K562 (cell line): ENCODE measurements around the gene RGS19. TPM values are rescaled to one million over a fixed set of nuclear protein-coding genes. Genes with fewer than 3 reads are reported as not detected.

ENCODE experiments used
- BCL6 ChIP-seq: fragments of 250-450 bp; sonication (Bioruptor Pico); IDR thresholded peaks from 2 replicates; pipeline ENCODE4 v1.4.0; 2020
- CHD1 ChIP-seq: fragments of 200-600 bp; sonication (generic); IDR thresholded peaks from one replicate; pipeline ENCODE4 v1.6.1; 2012; ENCODE audit warnings: mild to moderate bottlenecking, moderate library complexity, low read length, inconsistent platforms
- DPF2 ChIP-seq: fragments of 450-650 bp; IDR thresholded peaks from 2 replicates; pipeline ENCODE4 v1.6.1; 2016
- HDAC6 ChIP-seq: IDR thresholded peaks from 2 replicates; pipeline ENCODE4 v1.6.1; 2012; ENCODE audit warnings: low read depth, mild to moderate bottlenecking, control low read depth, inconsistent platforms, low read length, moderate library complexity
- LCOR ChIP-seq: sonication (generic); formaldehyde crosslinking; IDR thresholded peaks from 2 replicates; pipeline ENCODE4 v1.8.0; 2022; ENCODE audit warnings: mild to moderate bottlenecking, missing genetic modification reagents
- MAFF ChIP-seq: IDR thresholded peaks from 2 replicates; pipeline ENCODE4 v1.6.1; 2012; ENCODE audit warnings: low read length, improper control_type of control experiment
- MAFG ChIP-seq: fragments of 450-650 bp; conservative IDR thresholded peaks from 2 replicates; pipeline ENCODE4 v1.6.1; 2016; ENCODE audit warnings: missing genetic modification characterization, missing compliant biosample characterization
- POU5F1 ChIP-seq: fragments of 150-350 bp; IDR thresholded peaks from 2 replicates; pipeline ENCODE4 v1.6.1; 2014; ENCODE audit warnings: borderline replicate concordance, low read length, low read depth, mild to moderate bottlenecking; ENCODE audit not compliant: partially characterized antibody
- RHOXF2B ChIP-seq: fragments of 250-450 bp; sonication (Bioruptor Pico); conservative IDR thresholded peaks from 2 replicates; pipeline ENCODE4 v1.5.1; 2021
- RUNX1 ChIP-seq: sonication (generic); IDR thresholded peaks from 2 replicates; pipeline ENCODE4 v1.6.1; 2016; ENCODE audit warnings: antibody characterized with exemption, low read depth
- SPI1 ChIP-seq: IDR thresholded peaks from 2 replicates; pipeline ENCODE4 v1.6.1; 2011; ENCODE audit warnings: low read depth, low read length, control low read depth, borderline replicate concordance
- STAT5A ChIP-seq: IDR thresholded peaks from 2 replicates; pipeline ENCODE4 v1.6.1; 2012; ENCODE audit warnings: low read length, inconsistent platforms, borderline replicate concordance
- ZKSCAN8 ChIP-seq: fragments of 200-800 bp; sonication (Bioruptor generic); IDR thresholded peaks from 2 replicates; pipeline ENCODE4 v1.6.1; 2016; ENCODE audit warnings: missing genetic modification characterization, missing compliant biosample characterization
- ZNF239 ChIP-seq: fragments of 250-450 bp; sonication (Bioruptor Pico); IDR thresholded peaks from 2 replicates; pipeline ENCODE4 v1.4.0; 2020; ENCODE audit warnings: mild to moderate bottlenecking
- ZNF263 ChIP-seq: sonication (generic); formaldehyde crosslinking; IDR thresholded peaks from 2 replicates; pipeline ENCODE4 v1.8.0; 2022; ENCODE audit warnings: mild to moderate bottlenecking, missing genetic modification reagents, borderline replicate concordance
- ZNF586 ChIP-seq: fragments of 450-650 bp; formaldehyde crosslinking; conservative IDR thresholded peaks from 2 replicates; pipeline ENCODE4 v1.4.0; 2020; ENCODE audit warnings: mild to moderate bottlenecking, moderate library complexity
- polyA plus RNA-seq, 8 experiments: library from polyadenylated mRNA; depleted of rRNA in 4 of 8; stranded (reverse) in 5 of 8; unstranded in 3 of 8; fragments of >200 nt; fragmentation: Nextera tagmentation in 2 of 8; fragmentation: Illumina TruSeq in 1 of 8; extraction: Ambion mirVana in 2 of 8; extraction: Trizol in 1 of 8; gene quantifications; 2 replicates each; pipeline versions ENCODE4 v1.2.1 to v1.2.3, GENCODE V29; 2011 to 2014; ENCODE audit warnings: inconsistent platforms in 1 of 8, missing spikeins in 1 of 8
- total RNA-seq, 7 experiments: library from RNA; depleted of rRNA in 6 of 7; stranded (reverse); fragments of >200 nt in 6 of 7; fragmentation: Illumina TruSeq in 2 of 7; extraction: Trizol in 2 of 7; gene quantifications; 2 replicates each; pipeline versions ENCODE4 v1.2.1 to v1.2.3, GENCODE V29; 2011 to 2021; ENCODE audit warnings: low replicate concordance in 1 of 7
- TF ChIP-seq, protein P1 (sequence below): sonication (generic); formaldehyde crosslinking; IDR thresholded peaks from 2 replicates; pipeline ENCODE4 v1.8.0; 2022; ENCODE audit warnings: mild to moderate bottlenecking, low read depth, missing genetic modification reagents
- TF ChIP-seq, protein P2 (sequence below): fragments of 450-650 bp; formaldehyde crosslinking; IDR thresholded peaks from 2 replicates; pipeline ENCODE4 v1.4.0; 2020; ENCODE audit warnings: mild to moderate bottlenecking, moderate library complexity
- TF ChIP-seq, protein P3 (sequence below): fragments of 250-450 bp; sonication (Bioruptor Pico); IDR thresholded peaks from 2 replicates; pipeline ENCODE4 v1.8.0; 2022; ENCODE audit warnings: inconsistent platforms
- TF ChIP-seq, protein P4 (sequence below): sonication (generic); formaldehyde crosslinking; IDR thresholded peaks from 2 replicates; pipeline ENCODE4 v1.8.1; 2023; ENCODE audit warnings: mild to moderate bottlenecking, missing genetic modification reagents
- TF ChIP-seq, protein P5 (sequence below): fragments of 250-450 bp; sonication (Bioruptor Pico); IDR thresholded peaks from 2 replicates; pipeline ENCODE4 v1.5.0; 2021

The RGS19 gene
- total and polyA plus RNA-seq, 9 of the 15 experiments (the other 6 are each of a cell fraction or from before 2014, with no cell fraction given), result 0.41 to 23.7 (median 14.6) TPM

DNA sequence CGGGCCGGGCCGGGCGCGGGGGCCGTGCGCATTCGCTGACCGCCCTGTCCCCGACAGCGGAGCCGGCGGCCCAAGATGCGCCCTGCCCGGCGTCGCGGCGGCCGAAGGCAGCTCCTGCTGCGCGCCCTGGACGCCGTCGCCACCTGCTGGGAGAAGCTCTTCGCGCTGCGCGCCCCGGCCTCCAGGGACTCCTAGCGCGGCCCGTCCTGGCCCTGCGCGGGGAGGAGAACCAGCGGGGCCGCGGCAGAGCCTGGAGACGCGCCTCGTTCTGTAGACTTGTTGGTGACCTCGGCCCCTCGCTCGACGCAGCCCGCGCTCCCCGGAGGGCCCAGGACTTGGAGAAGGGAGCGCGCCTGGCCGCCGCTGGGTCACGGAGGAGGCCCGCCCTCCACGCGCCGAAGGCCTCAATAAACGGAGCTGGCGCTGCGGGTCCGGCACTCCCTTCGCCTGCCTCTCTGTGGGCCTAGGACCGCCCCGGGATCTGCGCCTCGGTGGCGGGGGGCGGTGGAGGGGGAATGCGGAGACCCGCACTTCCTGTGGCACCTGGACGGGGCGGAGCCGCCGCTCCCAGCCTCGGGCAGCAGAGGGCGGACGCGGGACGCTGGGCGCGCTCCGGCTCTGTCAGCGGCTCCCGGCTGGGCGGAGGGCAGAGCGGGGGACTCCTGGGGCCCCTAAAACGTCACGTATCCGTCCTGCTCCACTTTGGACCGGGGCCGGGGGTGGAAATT lies 40.6 kb downstream of the RGS19 start (continued):
- TF ChIP-seq MAFG (tag) (no peak), ZKSCAN8 (CRISPR knock-in tag) (no peak), POU5F1 (no peak), STAT5A (no peak), CHD1 (no peak), MAFF (no peak), ZNF586 (CRISPR knock-in tag) (no peak), DPF2 (no peak), ZNF263 (CRISPR knock-in tag) (peak; percentile 64; the same call in 1 of the 2 replicates), SPI1 (no peak), RHOXF2B (CRISPR knock-in tag) (no peak), BCL6 (CRISPR knock-in tag) (no peak), HDAC6 (peak; percentile 94; the same call in 1 of the 2 replicates), RUNX1 (no peak), LCOR (CRISPR knock-in tag) (no peak; the same call in 1 of the 2 replicates), ZNF239 (CRISPR knock-in tag) (no peak)
- TF ChIP-seq, protein P1, sequence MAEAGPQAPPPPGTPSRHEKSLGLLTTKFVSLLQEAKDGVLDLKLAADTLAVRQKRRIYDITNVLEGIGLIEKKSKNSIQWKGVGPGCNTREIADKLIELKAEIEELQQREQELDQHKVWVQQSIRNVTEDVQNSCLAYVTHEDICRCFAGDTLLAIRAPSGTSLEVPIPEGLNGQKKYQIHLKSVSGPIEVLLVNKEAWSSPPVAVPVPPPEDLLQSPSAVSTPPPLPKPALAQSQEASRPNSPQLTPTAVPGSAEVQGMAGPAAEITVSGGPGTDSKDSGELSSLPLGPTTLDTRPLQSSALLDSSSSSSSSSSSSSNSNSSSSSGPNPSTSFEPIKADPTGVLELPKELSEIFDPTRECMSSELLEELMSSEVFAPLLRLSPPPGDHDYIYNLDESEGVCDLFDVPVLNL (CRISPR knock-in tag), result no peak; the same call in 1 of the 2 replicates
- TF ChIP-seq, protein P2, sequence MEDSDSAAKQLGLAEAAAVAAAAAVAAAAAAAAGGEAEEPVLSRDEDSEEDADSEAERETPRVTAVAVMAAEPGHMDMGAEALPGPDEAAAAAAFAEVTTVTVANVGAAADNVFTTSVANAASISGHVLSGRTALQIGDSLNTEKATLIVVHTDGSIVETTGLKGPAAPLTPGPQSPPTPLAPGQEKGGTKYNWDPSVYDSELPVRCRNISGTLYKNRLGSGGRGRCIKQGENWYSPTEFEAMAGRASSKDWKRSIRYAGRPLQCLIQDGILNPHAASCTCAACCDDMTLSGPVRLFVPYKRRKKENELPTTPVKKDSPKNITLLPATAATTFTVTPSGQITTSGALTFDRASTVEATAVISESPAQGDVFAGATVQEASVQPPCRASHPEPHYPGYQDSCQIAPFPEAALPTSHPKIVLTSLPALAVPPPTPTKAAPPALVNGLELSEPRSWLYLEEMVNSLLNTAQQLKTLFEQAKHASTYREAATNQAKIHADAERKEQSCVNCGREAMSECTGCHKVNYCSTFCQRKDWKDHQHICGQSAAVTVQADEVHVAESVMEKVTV (CRISPR knock-in tag), result peak; percentile 47; the same call in 1 of the 2 replicates
- TF ChIP-seq, protein P3, sequence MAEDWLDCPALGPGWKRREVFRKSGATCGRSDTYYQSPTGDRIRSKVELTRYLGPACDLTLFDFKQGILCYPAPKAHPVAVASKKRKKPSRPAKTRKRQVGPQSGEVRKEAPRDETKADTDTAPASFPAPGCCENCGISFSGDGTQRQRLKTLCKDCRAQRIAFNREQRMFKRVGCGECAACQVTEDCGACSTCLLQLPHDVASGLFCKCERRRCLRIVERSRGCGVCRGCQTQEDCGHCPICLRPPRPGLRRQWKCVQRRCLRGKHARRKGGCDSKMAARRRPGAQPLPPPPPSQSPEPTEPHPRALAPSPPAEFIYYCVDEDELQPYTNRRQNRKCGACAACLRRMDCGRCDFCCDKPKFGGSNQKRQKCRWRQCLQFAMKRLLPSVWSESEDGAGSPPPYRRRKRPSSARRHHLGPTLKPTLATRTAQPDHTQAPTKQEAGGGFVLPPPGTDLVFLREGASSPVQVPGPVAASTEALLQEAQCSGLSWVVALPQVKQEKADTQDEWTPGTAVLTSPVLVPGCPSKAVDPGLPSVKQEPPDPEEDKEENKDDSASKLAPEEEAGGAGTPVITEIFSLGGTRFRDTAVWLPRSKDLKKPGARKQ (CRISPR knock-in tag), result no peak
- TF ChIP-seq, protein P4, sequence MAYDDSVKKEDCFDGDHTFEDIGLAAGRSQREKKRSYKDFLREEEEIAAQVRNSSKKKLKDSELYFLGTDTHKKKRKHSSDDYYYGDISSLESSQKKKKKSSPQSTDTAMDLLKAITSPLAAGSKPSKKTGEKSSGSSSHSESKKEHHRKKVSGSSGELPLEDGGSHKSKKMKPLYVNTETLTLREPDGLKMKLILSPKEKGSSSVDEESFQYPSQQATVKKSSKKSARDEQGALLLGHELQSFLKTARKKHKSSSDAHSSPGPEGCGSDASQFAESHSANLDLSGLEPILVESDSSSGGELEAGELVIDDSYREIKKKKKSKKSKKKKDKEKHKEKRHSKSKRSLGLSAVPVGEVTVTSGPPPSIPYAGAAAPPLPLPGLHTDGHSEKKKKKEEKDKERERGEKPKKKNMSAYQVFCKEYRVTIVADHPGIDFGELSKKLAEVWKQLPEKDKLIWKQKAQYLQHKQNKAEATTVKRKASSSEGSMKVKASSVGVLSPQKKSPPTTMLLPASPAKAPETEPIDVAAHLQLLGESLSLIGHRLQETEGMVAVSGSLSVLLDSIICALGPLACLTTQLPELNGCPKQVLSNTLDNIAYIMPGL (CRISPR knock-in tag), result peak; percentile 92; the same call in 1 of the 2 replicates
- TF ChIP-seq, protein P5, sequence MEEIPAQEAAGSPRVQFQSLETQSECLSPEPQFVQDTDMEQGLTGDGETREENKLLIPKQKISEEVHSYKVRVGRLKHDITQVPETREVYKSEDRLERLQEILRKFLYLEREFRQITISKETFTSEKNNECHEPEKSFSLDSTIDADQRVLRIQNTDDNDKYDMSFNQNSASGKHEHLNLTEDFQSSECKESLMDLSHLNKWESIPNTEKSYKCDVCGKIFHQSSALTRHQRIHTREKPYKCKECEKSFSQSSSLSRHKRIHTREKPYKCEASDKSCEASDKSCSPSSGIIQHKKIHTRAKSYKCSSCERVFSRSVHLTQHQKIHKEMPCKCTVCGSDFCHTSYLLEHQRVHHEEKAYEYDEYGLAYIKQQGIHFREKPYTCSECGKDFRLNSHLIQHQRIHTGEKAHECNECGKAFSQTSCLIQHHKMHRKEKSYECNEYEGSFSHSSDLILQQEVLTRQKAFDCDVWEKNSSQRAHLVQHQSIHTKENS (CRISPR knock-in tag), result no peak
